ENCODE measurements around the gene SH3PXD2A. TPM values are rescaled to one million over a fixed set of nuclear protein-coding genes. Genes with fewer than 3 reads are reported as not detected.

The SH3PXD2A gene
- total and polyA plus RNA-seq, 2 of the 4 experiments (the other 2 are of a cell fraction): 6.3 to 23.0 TPM

DNA sequence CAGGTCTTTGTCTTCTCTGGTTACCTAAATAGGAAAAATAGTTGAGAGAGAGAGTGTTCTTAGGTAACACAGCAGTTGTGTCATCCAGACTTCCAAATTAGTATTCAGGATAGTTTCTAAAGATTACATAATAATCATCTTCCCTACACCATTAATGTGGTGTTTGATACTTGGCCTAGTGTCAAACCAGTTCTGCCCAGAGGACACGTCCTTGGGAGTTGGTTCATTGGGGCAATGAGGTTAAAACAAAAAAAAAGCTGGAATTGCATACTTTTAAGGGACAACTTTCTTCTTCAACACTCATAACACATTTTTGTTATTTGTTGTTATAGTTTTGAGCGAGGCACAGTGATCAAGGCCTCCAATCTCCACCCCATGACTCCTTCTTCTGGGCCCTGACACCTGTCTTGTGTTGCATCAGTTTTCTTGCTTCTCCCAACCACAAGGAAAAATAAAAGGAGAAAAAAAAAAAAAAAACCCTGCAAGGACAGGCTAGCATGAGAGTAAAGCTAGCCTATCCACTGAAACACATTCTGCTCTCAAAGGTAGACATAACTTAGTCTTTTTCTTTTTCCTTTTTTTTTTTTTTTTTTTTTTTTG lies 33.8 kb upstream of the SH3PXD2A start:
- Histone ChIP-seq H3K14ac (replicated peaks; ENCODE audit: low read depth, low read length) (no peak overlapping the region), H3K18ac (ENCODE audit: low read depth, low read length) (no peak overlapping the region), H2BK120ac (ENCODE audit: low read depth, low read length) (0 out of 2 replicates have a peak overlapping the region, but pooled peaks have one; percentile 28), H4K20me1 (ENCODE audit: insufficient read depth, low read length) (peaks cover 9% of the 10 kb centered on the region), H2BK5ac (ENCODE audit: low read depth, low read length, poor library complexity, severe bottlenecking) (no peak overlapping the region), H2AK5ac (ENCODE audit: low read depth, low read length) (no peak overlapping the region), H4K91ac (ENCODE audit: insufficient read depth, low read depth, low read length) (no peak overlapping the region), H2AK9ac (replicated peaks; ENCODE audit: low read depth, low read length, poor library complexity) (no peak overlapping the region), H3K4ac (ENCODE audit: low read depth, low read length) (no peak overlapping the region), H3K4me3 (ENCODE audit: insufficient read depth, low read depth, low read length) (no peak overlapping the region), H3K4me2 (ENCODE audit: low read depth, low read length) (no peak overlapping the region), H2AFZ (replicated peaks; ENCODE audit: low read length, poor library complexity) (no peak overlapping the region), H3K27ac (ENCODE audit: insufficient read depth, low read length) (no peak overlapping the region), H3K79me1 (ENCODE audit: low read depth in 1 of 2, low read length in 2 of 2) (peaks cover 0 to 5% of the 10 kb centered on the region in 2 experiments; a peak in 1 of 4 replicates), H2BK20ac (ENCODE audit: low read depth, low read length) (no peak overlapping the region), H3K56ac (ENCODE audit: extremely low read depth, insufficient read depth, low read length) (no peak overlapping the region), H3K36me3 (ENCODE audit: control insufficient read depth, insufficient read depth, low read length) (peaks cover 5% of the 10 kb centered on the region; the same call in 1 of the 2 replicates), H3K9me3 (ENCODE audit: control insufficient read depth, insufficient read depth, low read length) (no peaks in the 10 kb centered on the region), H3K4me1 (ENCODE audit: control insufficient read depth, insufficient read depth, low read length) (peaks cover 16% of the 10 kb centered on the region), H4K8ac (ENCODE audit: low read depth in 2 of 2, low read length in 2 of 2) (0 out of 4 replicates have a peak overlapping the region, but pooled peaks of 1 of the 2 experiments have one; percentile 3), H3K9ac (ENCODE audit: low read depth, low read length) (no peak overlapping the region), H2BK15ac (ENCODE audit: low read depth, low read length) (no peak overlapping the region), H3K27me3 (ENCODE audit: control insufficient read depth, insufficient read depth, low read length) (no peaks in the 10 kb centered on the region), H3K9me1 (ENCODE audit: insufficient read depth, low read length) (no peaks in the 10 kb centered on the region), H3K23ac (ENCODE audit: low read depth, low read length) (no peak overlapping the region), H4K5ac (ENCODE audit: low read depth, low read length) (no peak overlapping the region)
- BruUV-seq (replicated peaks): no TSS peak
- DNase-seq: no peak
- ChIA-PET CTCF (interaction anchor here (0.6 kb wide), 2 partner anchors 20 to 231 kb away, joined by 4 read pairs; no protein-coding TSS in a partner anchor), POLR2A (ENCODE audit: unreplicated experiment) (no interaction called here)
- intact Hi-C loops (cut with micrococcal nuclease) (loop anchor here (5.0 kb wide), 5 partner anchors 138 to 463 kb away; partner anchors contain the start of genes CFAP58, GSTO1 and ITPRIP), in situ Hi-C loops (cut with MboI; ENCODE audit: low sequenced_read_pairs) (loop anchor here (5.0 kb wide), 2 partner anchors 233 to 318 kb away; partner anchors contain the start of gene SFR1), dilution Hi-C loops (cut with HindIII; ENCODE audit: low sequenced_read_pairs, unreplicated experiment) (no loop called here)
- WGBS, 2 experiments (ENCODE audit: extremely low coverage in 2 of 2, insufficient read length in 1 of 2): no CpG with 5 or more reads among the region's 2 CpGs
- ATAC-seq (ENCODE audit: low read depth): no peak
- TF ChIP-seq MXI1 (IDR thresholded peaks at IDR 0.05; ENCODE audit: borderline replicate concordance, low read depth, low read length): no peak
- TF ChIP-seq, protein P1, sequence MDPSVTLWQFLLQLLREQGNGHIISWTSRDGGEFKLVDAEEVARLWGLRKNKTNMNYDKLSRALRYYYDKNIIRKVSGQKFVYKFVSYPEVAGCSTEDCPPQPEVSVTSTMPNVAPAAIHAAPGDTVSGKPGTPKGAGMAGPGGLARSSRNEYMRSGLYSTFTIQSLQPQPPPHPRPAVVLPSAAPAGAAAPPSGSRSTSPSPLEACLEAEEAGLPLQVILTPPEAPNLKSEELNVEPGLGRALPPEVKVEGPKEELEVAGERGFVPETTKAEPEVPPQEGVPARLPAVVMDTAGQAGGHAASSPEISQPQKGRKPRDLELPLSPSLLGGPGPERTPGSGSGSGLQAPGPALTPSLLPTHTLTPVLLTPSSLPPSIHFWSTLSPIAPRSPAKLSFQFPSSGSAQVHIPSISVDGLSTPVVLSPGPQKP (IDR thresholded peaks at IDR 0.05; ENCODE audit: borderline replicate concordance, low read depth, low read length): no peak
- TF ChIP-seq, protein P2, sequence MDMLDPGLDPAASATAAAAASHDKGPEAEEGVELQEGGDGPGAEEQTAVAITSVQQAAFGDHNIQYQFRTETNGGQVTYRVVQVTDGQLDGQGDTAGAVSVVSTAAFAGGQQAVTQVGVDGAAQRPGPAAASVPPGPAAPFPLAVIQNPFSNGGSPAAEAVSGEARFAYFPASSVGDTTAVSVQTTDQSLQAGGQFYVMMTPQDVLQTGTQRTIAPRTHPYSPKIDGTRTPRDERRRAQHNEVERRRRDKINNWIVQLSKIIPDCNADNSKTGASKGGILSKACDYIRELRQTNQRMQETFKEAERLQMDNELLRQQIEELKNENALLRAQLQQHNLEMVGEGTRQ (IDR thresholded peaks at IDR 0.05; ENCODE audit: low read depth, low read length): no peak
